Left colon (tissue), 2 donors: ENCODE results near the gene NR2F2. TPM values are rescaled to one million over a fixed set of nuclear protein-coding genes. Genes with fewer than 3 reads are reported as not detected.

Experiments used
- ATAC-seq: fragments of 200-7000 bp; cut with Tn5 transposase; one replicate; pipeline ENCODE4 v1.9.1; 2020; ENCODE audit warnings: mild to moderate bottlenecking, moderate library complexity
- DNase-seq, 2 donors: peaks; one replicate each; pipeline ENCODE4 v3.0.0-alpha.2; 2020
- intact Hi-C, 2 donors: fragments of 100-400 bp; cut with DNase I in 1 of 2; cut with micrococcal nuclease in 1 of 2; formaldehyde crosslinking; loops; one replicate each; pipeline versions ENCODE4 v1.11.2 to v1.14.0; 2022; cut with DNase I, micrococcal nuclease
- total RNA-seq, 2 donors: library from RNA; stranded (reverse); fragmentation: NEBNext Ultra II Directional; extraction: Animal tissue kit (Norgen Biotek cat#: 25700); gene quantifications; one replicate each; pipeline ENCODE4 v1.2.1, GENCODE V29; 2021
- donor health status: DM: no; HTN: no; CAD: no.
- donor health status: DM: yes; HTN: yes; CAD: no.

The NR2F2 gene
- total RNA-seq, 2 donors from 2014 or later = 24.9 to 35.3 TPM

- no peak for DNase-seq
These were observed 16.0 kb upstream of the NR2F2 start for GRCh38 chr15:96314518-96314917.

GRCh38 chr15:96314963-96315362, 15.5 kb upstream of the NR2F2 start:
- ATAC-seq (no peak), DNase-seq (no peak)
- intact Hi-C loops = no loop called here

More at GRCh38 chr15:96314518-96314917, 16.0 kb upstream of the NR2F2 start:
- intact Hi-C loops = no loop called here
- ATAC-seq = no peak

- intact Hi-C loops = no loop called here
- ATAC-seq = no peak
- no peak for DNase-seq
These were observed 13.4 kb upstream of the NR2F2 start for GRCh38 chr15:96316953-96317629.

GRCh38 chr15:96320107-96320506, 10.4 kb upstream of the NR2F2 start:
- ATAC-seq (no peak), DNase-seq (no peak)
- intact Hi-C loops = loop anchor here in 1 of 2 donors (10.0 kb wide), 1 partner anchor 1065 kb away; no protein-coding TSS in a partner anchor

- DNase-seq (no peak), ATAC-seq (no peak)
- intact Hi-C loops = loop anchor here in 1 of 2 donors (10.0 kb wide), 1 partner anchor 1066 kb away; no protein-coding TSS in a partner anchor
These were observed 9.5 kb upstream of the NR2F2 start for GRCh38 chr15:96320703-96321638.

GRCh38 chr15:96321639-96322535, 8.6 kb upstream of the NR2F2 start:
- no peak for DNase-seq
- intact Hi-C loops = loop anchor here in 1 of 2 donors (10.0 kb wide), 1 partner anchor 1067 kb away; no protein-coding TSS in a partner anchor
- peak; percentile 19 for ATAC-seq

- intact Hi-C loops = loop anchor here in 1 of 2 donors (10.0 kb wide), 1 partner anchor 1068 kb away; no protein-coding TSS in a partner anchor
- no peak for ATAC-seq
- no peak for DNase-seq
These were observed 7.8 kb upstream of the NR2F2 start for GRCh38 chr15:96322536-96323318.

GRCh38 chr15:96323319-96324145, 7.0 kb upstream of the NR2F2 start:
- DNase-seq (no peak), ATAC-seq (no peak)
- intact Hi-C loops = loop anchor here in 1 of 2 donors (10.0 kb wide), 1 partner anchor 1069 kb away; no protein-coding TSS in a partner anchor

GRCh38 chr15:96324192-96324895, 6.2 kb upstream of the NR2F2 start:
- intact Hi-C loops = loop anchor here in 1 of 2 donors (10.0 kb wide), 1 partner anchor 1070 kb away; no protein-coding TSS in a partner anchor
- ATAC-seq (no peak), DNase-seq (no peak)

- DNase-seq (no peak), ATAC-seq (no peak)
- intact Hi-C loops = loop anchor here in 1 of 2 donors (10.0 kb wide), 1 partner anchor 1070 kb away; no protein-coding TSS in a partner anchor
These were observed 5.5 kb upstream of the NR2F2 start for GRCh38 chr15:96324940-96325540.

- DNase-seq (no peak), ATAC-seq (no peak)
- intact Hi-C loops = loop anchor here in 1 of 2 donors (10.0 kb wide), 1 partner anchor 1071 kb away; no protein-coding TSS in a partner anchor
These were observed 4.8 kb upstream of the NR2F2 start for GRCh38 chr15:96325541-96326327.

- DNase-seq (no peak), ATAC-seq (no peak)
- intact Hi-C loops = loop anchor here in 1 of 2 donors (10.0 kb wide), 1 partner anchor 1072 kb away; no protein-coding TSS in a partner anchor
These were observed 4.0 kb upstream of the NR2F2 start for GRCh38 chr15:96326328-96327154.

- intact Hi-C loops = loop anchor here in 1 of 2 donors (10.0 kb wide), 1 partner anchor 1072 kb away; no protein-coding TSS in a partner anchor
- ATAC-seq = peak; percentile 52
- no peak for DNase-seq
These were observed 3.3 kb upstream of the NR2F2 start for GRCh38 chr15:96327155-96327741.
